ENCODE measurements around the gene BARHL2. TPM values are rescaled to one million over a fixed set of nuclear protein-coding genes. Genes with fewer than 3 reads are reported as not detected.

BARHL2 gene
- total RNA-seq, 2 donors from 2014 or later, result not detected

- peak; percentile 68 for DNase-seq (ENCODE audit: low spot score)
- intact Hi-C loops (cut with DNase I), result no loop called here
Measured at GRCh38 chr1:90725657-90726424, 8.7 kb upstream of the BARHL2 start.

- intact Hi-C loops (cut with DNase I), result no loop called here
- DNase-seq (ENCODE audit: low spot score), result peak; percentile 66
Measured at GRCh38 chr1:90724926-90725656, 8.0 kb upstream of the BARHL2 start.

GRCh38 chr1:90724361-90724760, 7.3 kb upstream of the BARHL2 start:
- intact Hi-C loops (cut with DNase I), result no loop called here
- peak; percentile 66 for DNase-seq (ENCODE audit: low spot score)

DNA sequence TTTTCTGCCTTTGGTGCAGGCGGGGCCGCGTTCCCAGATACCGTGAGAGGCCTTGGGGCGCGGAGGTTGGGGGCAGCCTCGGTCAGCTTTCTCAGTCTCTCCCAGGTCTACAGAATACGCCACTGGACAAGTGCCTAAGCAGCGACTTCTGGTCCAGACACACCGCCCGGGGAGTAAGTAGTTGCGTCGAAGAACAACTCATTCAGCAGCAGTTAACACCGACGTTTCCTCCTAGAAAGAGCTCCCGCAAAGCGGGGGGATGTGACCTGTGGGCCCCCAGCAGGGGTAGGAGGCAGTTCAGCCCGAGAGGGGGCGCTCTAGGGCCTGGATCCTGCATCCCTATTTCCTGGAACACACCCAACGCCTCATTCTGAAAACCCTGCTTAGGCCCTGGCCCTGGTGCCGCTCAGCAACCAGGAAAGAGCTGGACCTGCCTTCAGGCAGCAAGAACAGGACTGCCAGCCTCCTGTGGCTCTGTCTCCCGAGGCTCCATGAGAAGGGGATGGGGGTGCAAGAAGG, 6.5 kb upstream of the BARHL2 start:
- intact Hi-C loops (cut with DNase I), result no loop called here

DNA sequence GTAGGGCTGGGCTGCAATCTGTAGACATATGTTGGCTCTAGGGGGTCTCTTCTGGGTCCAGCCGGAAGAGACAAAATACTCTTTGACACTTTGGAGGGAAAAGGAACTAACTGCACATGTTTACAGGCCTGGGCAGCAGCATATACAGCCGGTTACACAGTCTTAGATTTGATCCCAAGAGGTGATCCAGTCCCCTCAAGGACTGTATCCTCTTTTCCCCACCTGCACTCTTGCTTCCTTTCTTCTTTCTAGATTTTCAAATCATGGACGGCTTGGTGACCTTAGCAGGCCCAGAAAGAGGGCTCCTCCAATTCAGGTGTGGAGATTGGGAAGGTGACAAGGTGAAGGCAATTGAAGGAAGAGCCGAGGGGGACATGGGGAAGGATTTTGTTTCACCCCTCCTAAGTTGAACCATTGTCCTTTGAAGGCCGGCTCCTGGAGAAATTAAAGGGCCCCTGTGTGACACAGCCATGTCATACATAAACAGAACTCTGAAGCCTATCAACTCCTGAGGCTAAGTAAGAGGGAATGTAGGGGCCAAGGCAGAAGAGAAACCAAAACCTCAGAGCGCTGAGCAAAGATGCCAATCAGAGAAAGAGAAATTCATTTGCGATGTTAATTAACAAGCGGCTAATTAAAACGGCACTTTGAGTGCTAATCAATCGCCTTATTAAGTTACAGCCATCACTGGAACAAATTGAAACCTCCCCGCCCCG, 5.9 kb upstream of the BARHL2 start:
- no peak for DNase-seq (ENCODE audit: low spot score)
- intact Hi-C loops (cut with DNase I), result no loop called here

More for the DNA sequence above, 6.5 kb upstream of the BARHL2 start:
- peak; percentile 64 for DNase-seq (ENCODE audit: low spot score)

- DNase-seq (ENCODE audit: low spot score), result peak; percentile 82
- intact Hi-C loops (cut with DNase I), result no loop called here
Measured at GRCh38 chr1:90721210-90722194, 4.4 kb upstream of the BARHL2 start.

DNA sequence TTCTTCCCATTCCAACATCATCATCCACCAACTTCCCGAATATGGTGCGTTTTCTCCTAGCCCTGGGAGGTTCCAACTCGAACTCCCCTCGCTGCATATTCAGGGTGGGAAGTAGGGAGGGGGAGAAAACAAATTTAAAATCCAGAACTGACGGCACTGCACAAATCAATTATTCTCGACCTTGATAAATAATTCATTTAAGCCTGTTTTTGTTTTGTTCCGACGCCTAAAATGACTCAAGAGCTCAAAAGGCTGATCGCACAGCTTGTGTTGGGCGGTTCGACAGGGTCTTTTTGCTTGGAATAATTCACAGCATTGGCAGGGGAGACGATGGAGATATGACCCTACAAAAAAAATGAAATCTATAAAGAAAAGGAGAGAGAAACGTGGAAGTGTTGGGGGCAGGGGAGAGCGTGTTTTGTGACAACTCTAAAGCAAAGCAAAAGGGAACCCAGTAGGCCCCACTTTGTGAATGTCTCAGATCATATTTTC, 3.1 kb upstream of the BARHL2 start:
- intact Hi-C loops (cut with DNase I), result no loop called here
- no peak for DNase-seq (ENCODE audit: low spot score)

- intact Hi-C loops (cut with DNase I), result no loop called here
Measured at GRCh38 chr1:90719330-90720144, 2.4 kb upstream of the BARHL2 start.

DNA sequence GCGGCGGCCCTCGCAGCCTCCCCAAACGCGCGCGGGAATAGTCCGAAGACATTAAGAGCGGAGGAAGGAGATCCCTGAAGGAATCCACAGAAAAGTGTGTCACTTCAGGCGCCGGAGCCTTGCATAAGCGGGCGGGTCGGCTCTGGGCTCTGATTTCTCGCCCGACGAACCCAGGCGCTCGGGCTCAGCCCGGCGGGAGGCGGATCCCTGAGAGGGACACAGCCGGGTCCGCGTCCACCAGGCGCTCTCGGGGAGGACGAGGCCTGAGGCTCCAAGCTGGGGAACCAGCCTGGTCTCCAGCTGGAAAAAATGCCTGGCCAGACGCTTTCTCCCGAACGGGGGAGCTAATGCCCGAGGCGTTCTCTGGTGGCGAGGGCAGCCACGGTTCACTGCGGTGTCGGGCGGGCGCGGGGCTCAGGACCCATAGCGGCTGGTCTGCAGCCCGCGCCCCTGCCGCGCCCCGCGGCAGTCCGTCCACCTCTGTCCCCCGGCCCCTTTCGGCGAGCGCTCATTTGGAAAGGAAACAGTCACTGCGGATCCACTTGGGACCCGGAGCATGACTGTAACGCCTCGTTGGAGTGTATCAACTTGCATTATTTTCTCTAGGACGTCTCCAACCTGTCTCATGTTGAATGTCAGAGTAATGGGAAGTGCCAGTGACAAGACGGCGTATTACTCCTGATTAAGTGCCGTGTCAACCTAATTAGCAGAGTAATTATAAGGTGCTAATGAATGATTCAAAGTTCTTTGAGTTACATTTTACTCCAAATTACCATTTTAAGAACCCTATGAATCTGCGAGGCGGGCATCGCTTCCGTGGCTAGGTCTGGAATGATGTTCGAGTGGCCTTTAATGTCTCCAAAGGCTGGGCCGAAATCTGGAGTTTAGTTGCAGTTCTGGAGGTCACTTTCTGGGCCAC, 1.6 kb upstream of the BARHL2 start:
- intact Hi-C loops (cut with DNase I), result no loop called here
- peak; percentile 84 for DNase-seq (ENCODE audit: low spot score)

More at GRCh38 chr1:90719330-90720144, 2.4 kb upstream of the BARHL2 start:
- peak; percentile 72 for DNase-seq (ENCODE audit: low spot score)

DNA sequence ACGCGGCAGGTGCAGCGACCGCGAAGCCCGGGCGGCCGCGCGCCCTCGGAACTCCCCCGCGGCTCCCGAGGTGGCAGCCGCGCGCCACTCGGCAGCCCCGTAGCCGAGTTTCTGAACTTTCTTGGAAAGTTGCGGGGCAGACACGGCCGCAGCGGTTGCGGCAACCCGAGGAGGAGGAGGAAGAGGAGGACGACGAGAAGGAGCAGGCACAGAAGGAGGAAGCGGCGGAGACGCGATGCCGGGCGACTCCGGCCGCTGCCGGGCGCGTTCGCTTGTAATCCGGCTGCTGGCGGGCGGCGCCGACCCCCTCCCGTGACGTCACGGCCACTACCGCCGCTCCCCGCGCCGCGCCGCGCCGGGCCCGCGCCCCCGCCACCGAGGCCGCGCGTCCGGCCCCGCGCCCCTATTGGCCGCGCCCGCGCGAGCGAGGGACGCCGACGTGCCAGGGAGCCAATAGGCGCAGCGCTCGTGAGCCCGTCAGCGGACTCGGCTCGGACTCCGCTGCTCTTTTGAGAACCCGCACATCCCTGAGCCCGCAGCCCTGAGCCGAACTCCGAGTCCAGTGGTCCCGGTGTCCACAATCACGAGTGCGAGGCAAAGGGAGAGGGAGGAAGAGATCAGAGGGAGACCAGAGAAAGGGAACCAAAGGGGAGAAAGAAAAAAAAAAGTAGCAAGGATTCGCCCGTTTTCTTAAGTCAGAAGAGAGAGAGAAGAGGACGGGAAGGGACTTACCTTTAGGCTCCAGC, 736 bp upstream of the BARHL2 start:
- peak; percentile 79 for DNase-seq (ENCODE audit: low spot score)
- intact Hi-C loops (cut with DNase I), result no loop called here

DNA sequence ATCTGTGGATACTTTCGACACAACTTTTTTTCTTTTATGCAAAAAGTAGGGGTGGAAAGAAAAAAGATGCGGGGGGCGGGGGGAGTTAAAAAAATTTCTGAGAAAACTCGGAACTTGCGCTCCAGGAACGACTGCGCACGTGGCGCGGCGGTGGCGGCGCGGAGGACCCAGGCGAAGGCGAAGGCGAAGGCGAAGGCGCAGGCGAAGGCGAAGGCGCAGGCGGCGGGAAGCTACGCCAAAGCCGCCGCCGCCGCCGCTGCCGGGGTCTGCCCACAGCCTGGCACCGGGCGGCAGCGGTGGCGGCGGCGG, 208 bp upstream of the BARHL2 start:
- peak; percentile 66 for DNase-seq (ENCODE audit: low spot score)
- intact Hi-C loops (cut with DNase I), result no loop called here

- intact Hi-C loops (cut with DNase I), result no loop called here
- DNase-seq (ENCODE audit: low spot score), result peak; percentile 75
Measured at GRCh38 chr1:90716243-90716551, 905 bp downstream of the BARHL2 start.

DNA sequence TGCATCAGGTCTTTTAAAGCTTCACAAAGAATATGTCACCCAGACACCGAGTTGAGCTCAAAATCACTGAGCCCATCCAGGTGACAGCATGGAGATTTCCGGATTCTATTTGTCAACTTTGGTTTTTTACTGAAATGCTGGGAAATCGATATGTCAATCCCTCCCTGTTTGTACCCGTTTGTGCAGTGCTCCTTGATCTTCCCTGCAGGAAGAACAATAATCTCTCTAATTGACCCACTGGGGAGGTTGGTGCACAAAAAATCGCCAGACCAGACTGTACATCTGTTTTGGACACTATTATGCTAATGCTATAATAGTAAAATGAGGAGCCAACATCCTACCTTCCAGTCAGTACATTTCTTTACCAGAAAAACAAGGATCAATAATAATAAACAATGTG, 1.8 kb downstream of the BARHL2 start:
- no peak for DNase-seq (ENCODE audit: low spot score)
- intact Hi-C loops (cut with DNase I), result no loop called here

- intact Hi-C loops (cut with DNase I), result no loop called here
- no peak for DNase-seq (ENCODE audit: low spot score)
Measured at GRCh38 chr1:90714521-90714951, 2.6 kb downstream of the BARHL2 start.

DNA sequence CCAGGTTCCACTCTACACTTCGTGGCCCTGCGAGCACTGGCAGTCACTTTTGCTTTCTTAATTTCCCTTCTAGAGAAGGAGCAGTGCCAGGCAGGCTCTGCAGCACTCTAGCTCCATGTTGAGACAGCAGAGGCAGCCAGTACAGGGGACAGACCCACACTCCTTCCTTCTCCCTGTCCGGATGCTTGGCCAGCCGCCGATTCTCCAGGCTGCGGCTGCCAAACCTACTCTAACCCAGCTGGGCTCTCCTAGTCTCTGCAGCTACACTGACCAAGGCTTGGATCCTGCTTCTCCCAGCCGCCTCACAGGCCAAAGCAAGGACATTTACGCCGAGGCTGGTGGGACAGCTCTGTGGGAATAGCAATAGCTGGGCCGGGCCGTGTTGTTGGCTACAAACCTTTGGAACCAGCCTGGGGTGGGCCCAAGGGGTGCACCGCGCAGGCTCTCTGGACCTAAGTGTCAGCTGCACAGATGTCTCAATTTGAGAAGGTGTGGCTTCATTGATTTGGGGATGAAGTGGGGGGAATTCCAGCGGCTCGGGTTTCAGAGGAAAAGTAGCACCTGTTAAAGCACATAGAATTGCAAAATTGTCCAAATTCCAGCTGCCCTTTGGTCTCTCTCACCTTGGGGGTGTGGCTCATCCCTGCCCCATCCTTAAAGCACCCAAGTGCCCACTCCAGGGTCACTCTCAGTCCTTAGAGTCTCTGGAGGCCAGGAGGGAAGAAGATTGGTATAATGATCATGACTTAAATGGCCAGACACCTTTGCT, 3.2 kb downstream of the BARHL2 start:
- no peak for DNase-seq (ENCODE audit: low spot score)

More for the DNA sequence above, 3.2 kb downstream of the BARHL2 start:
- intact Hi-C loops (cut with DNase I), result no loop called here

Data from posterior vena cava (tissue), 2 donors.